ENCODE results near the gene TBCE. TPM values are rescaled to one million over a fixed set of nuclear protein-coding genes. Genes with fewer than 3 reads are reported as not detected.
"Not testable (repeated sequence)": the region's sequence is repeated elsewhere in the genome, so short reads cannot be mapped to it uniquely, and the experiment has no call there.

The TBCE gene
- total RNA-seq, 1 donor from 2014 or later, result 41.3 TPM

- TF ChIP-seq EZH2 (IDR thresholded peaks at IDR 0.05), result no peak
- TF ChIP-seq CTCF (IDR thresholded peaks at IDR 0.05), result no peak
- no peak for TF ChIP-seq EZH2phosphoT487 (IDR thresholded peaks at IDR 0.05)
- Histone ChIP-seq H4K20me1 (ENCODE audit: low read depth) (no peaks in the 10 kb centered on the region), H3K36me3 (peaks cover 17% of the 10 kb centered on the region), H3K27ac (no peak overlapping the region), H3K4me1 (no peaks in the 10 kb centered on the region), H3K27me3 (no peaks in the 10 kb centered on the region), H3K4me3 (no peak overlapping the region), H3K9ac (no peak overlapping the region), H3K4me2 (no peak overlapping the region), H3K9me3 (ENCODE audit: low read depth) (no peaks in the 10 kb centered on the region), H2AFZ (replicated peaks) (no peak overlapping the region), H3F3A (ENCODE audit: low read depth) (no peaks in the 10 kb centered on the region), H3K79me2 (ENCODE audit: low read depth) (no peaks in the 10 kb centered on the region)
- no peak overlapping the region for H3K4me3 Mint-ChIP-seq
- no peaks in the 10 kb centered on the region for H3K27me3 Mint-ChIP-seq (ENCODE audit: insufficient read depth, low read depth)
- H3K4me1 Mint-ChIP-seq, result no peaks in the 10 kb centered on the region
- H3K27ac Mint-ChIP-seq, result no peak overlapping the region
- no peaks in the 10 kb centered on the region for H3K9me3 Mint-ChIP-seq
- H3K36me3 Mint-ChIP-seq, result peaks cover 20% of the 10 kb centered on the region
- no peak for DNase-seq (ENCODE audit: low spot score)
Observed at GRCh38 chr1:235468970-235469369, 101.7 kb downstream of the TBCE start.

GRCh38 chr1:235469897-235470296 lies 102.7 kb downstream of the TBCE start:
- not testable (repeated sequence) for H3K4me1 ChIP-seq; H3K9ac ChIP-seq; H4K20me1 ChIP-seq (ENCODE audit: low read depth); H3K27ac ChIP-seq; H3K27me3 Mint-ChIP-seq (ENCODE audit: insufficient read depth, low read depth); H3K4me2 ChIP-seq; H3F3A ChIP-seq (ENCODE audit: low read depth); H3K27me3 ChIP-seq; H3K4me3 Mint-ChIP-seq; H2AFZ ChIP-seq (replicated peaks); H3K4me3 ChIP-seq; H3K4me1 Mint-ChIP-seq; H3K79me2 ChIP-seq (ENCODE audit: low read depth); DNase-seq (ENCODE audit: low spot score); H3K9me3 ChIP-seq (ENCODE audit: low read depth); H3K27ac Mint-ChIP-seq; H3K9me3 Mint-ChIP-seq
- peaks cover 15% of the 10 kb centered on the region for H3K36me3 Mint-ChIP-seq
- peaks cover 10% of the 10 kb centered on the region for H3K36me3 ChIP-seq

GRCh38 chr1:235470741-235471439 lies 103.7 kb downstream of the TBCE start:
- Mint-ChIP-seq H3K27ac (no peak overlapping the region), H3K36me3 (peaks cover 11% of the 10 kb centered on the region), H3K4me3 (no peak overlapping the region), H3K9me3 (no peaks in the 10 kb centered on the region), H3K4me1 (no peaks in the 10 kb centered on the region), H3K27me3 (ENCODE audit: insufficient read depth, low read depth) (no peaks in the 10 kb centered on the region)
- Histone ChIP-seq H3K4me1 (no peaks in the 10 kb centered on the region), H3K27me3 (no peaks in the 10 kb centered on the region), H3K4me3 (no peak overlapping the region), H4K20me1 (ENCODE audit: low read depth) (no peaks in the 10 kb centered on the region), H3K9me3 (ENCODE audit: low read depth) (no peaks in the 10 kb centered on the region), H3K79me2 (ENCODE audit: low read depth) (no peaks in the 10 kb centered on the region), H3K27ac (no peak overlapping the region), H2AFZ (replicated peaks) (no peak overlapping the region), H3F3A (ENCODE audit: low read depth) (no peaks in the 10 kb centered on the region), H3K36me3 (peaks cover under 1% of the 10 kb centered on the region), H3K9ac (no peak overlapping the region), H3K4me2 (no peak overlapping the region)
- TF ChIP-seq EZH2 (IDR thresholded peaks at IDR 0.05) (no peak), EZH2phosphoT487 (IDR thresholded peaks at IDR 0.05) (no peak), CTCF (IDR thresholded peaks at IDR 0.05) (no peak)
- DNase-seq (ENCODE audit: low spot score), result no peak

GRCh38 chr1:235473806-235474205 lies 106.6 kb downstream of the TBCE start:
- Mint-ChIP-seq H3K4me1 (no peaks in the 10 kb centered on the region), H3K27ac (no peak overlapping the region), H3K4me3 (no peak overlapping the region), H3K27me3 (ENCODE audit: insufficient read depth, low read depth) (no peaks in the 10 kb centered on the region), H3K36me3 (peaks cover 23% of the 10 kb centered on the region), H3K9me3 (no peaks in the 10 kb centered on the region)
- H3K27ac ChIP-seq, result no peak overlapping the region
- no peak overlapping the region for H3K9ac ChIP-seq
- no peaks in the 10 kb centered on the region for H3K27me3 ChIP-seq
- no peaks in the 10 kb centered on the region for H4K20me1 ChIP-seq (ENCODE audit: low read depth)
- H3F3A ChIP-seq (ENCODE audit: low read depth), result no peaks in the 10 kb centered on the region
- no peak overlapping the region for H2AFZ ChIP-seq (replicated peaks)
- no peaks in the 10 kb centered on the region for H3K79me2 ChIP-seq (ENCODE audit: low read depth)
- no peaks in the 10 kb centered on the region for H3K9me3 ChIP-seq (ENCODE audit: low read depth)
- no peaks in the 10 kb centered on the region for H3K4me1 ChIP-seq
- no peak for DNase-seq (ENCODE audit: low spot score)
- peaks cover 6% of the 10 kb centered on the region for H3K36me3 ChIP-seq
- no peak overlapping the region for H3K4me2 ChIP-seq
- no peak overlapping the region for H3K4me3 ChIP-seq
- TF ChIP-seq EZH2 (IDR thresholded peaks at IDR 0.05), result no peak
- TF ChIP-seq EZH2phosphoT487 (IDR thresholded peaks at IDR 0.05), result no peak
- TF ChIP-seq CTCF (IDR thresholded peaks at IDR 0.05), result no peak

Measured in neural progenitor cell (in vitro differentiated cells).